EH (cell line): ENCODE measurements around the gene WWC2.
"Not testable (repeated sequence)": the region's sequence is repeated elsewhere in the genome, so short reads cannot be mapped to it uniquely, and the experiment has no call there.

ENCODE experiments used
- DNase-seq: peaks from one replicate; pipeline ENCODE4 v3.0.0-alpha.2; 2015; ENCODE audit warnings: low read depth

Gene WWC2

DNA sequence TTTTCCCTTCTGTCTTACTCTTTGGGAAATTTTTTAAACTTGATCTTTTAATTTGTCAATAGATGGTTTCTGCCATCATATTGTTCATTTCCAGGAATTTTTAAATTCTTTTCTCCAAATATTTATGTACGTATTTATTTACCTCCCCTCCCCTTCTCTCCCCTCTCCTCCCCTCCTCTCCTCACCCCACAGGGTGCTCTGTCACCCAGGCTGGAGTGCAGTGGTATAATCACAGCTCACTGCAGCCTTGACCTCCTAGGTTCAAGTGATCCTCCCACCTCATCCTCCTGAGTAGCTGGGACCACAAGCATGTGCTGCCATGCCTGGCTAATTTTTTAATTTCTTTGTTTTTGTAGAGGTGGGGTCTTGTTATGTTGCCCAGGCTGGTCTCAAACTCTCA is 73.8 kb downstream of the WWC2 start:
- DNase-seq, result no peak

DNA sequence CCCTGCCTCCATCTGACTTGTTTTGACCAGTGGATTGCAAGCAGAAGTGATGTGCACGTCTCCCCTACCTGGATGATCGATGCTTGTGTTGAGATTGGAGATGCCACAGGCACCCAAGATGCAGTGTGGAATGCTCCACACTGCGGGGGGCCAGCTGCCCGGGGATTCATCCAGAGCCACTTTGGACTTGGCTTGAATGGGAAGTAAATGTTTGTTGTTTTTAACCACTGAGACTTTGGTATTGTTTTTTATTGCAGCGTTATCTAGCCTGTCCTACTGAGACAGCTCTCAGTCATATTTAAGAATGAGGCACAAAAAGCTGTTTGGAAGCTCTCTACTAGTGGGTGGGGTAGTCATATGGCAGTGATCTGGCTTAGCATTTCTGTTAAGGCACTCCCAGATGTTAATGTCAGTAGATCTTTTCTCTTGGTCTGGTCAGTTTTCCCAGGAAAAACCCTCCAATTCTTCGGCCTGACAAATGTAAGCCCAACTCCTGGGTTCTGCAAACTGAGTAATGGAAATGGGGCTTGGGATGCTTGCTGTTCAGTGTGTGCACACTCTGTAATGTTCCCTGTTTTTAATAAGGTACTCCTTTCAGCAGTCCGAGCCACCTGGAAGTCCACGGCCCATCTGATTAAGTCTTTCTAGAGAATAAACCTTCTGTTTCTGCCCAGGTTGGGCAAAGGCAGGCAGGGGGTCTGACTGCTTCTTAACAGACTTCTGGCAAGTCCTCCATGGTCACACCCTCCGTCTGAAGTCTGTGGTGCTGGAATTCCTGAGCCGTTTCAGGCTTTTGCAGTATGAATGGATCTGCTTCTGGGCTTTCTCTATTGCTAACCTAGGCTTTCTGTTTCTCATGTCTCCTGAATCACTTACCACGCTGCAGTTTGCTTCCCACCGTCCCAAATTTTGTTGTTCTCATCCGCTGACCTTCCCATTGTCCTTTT is 74.8 kb downstream of the WWC2 start:
- peak; percentile 60 for DNase-seq

DNA sequence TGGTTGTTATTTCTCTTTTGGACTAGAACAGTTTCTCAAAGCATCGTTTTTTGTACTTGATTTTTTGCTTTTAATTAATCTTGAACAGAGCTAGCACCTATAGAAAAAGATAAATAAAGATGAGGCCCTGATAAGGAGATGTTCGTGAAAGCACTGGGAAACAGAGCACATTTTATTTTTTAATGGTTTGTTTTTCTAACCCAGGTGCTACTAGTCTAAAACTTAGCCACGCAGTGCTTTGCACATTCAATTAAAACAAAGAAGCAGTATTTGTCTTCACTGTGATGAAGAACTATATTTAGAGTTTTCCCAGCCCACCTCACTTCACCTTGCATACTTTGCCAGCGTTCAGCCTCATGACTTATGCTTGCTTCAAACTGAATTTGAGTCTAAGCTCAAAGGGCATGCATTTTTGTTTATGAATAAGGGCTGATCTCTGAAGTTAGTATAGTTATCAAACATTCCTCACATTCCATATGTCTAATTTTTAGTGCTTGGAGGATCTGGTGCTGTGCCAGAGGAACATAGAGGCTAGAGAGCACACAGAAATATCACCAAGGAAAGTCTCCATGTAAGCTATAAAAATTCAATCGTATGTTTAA is 76.7 kb downstream of the WWC2 start:
- peak; percentile 85 for DNase-seq

DNA sequence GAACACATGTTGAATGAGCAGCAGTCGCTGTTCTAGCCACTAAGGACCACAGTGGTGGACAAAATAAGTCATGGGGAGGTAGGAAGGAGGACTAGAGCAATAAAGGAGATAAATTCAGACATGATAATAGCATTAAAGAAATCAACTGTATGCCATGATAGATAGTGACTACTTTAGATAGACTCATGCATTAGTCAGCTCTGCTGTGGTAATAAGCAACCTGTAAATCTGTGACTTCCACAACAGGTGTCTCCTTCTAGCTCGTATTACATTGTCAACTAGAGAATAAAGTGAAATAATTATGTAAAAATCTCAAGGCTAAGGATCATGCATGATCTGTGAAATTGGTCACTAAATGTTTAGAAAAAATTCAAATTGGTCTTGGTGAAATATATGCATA is 77.9 kb downstream of the WWC2 start:
- DNase-seq, result no peak

DNA sequence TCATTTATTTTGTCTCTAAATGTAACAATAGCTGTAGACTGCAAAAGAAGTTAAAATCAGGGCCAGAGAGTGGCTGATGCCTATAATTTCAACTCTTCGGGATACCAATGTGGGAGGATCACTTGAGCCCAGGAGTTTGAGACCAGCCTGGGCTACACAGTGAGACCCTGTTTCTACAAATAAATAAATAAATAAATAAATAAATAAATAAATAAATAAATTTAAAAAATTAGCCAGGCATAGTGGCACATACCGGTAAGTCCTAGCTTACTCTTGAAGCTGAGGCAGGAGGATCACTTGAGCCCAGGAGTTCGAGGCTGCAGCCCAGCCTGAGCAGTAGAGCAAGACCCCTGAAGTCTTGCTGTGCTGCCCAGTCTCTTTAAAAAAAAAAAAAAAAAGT is 79.1 kb downstream of the WWC2 start:
- no peak for DNase-seq

DNA sequence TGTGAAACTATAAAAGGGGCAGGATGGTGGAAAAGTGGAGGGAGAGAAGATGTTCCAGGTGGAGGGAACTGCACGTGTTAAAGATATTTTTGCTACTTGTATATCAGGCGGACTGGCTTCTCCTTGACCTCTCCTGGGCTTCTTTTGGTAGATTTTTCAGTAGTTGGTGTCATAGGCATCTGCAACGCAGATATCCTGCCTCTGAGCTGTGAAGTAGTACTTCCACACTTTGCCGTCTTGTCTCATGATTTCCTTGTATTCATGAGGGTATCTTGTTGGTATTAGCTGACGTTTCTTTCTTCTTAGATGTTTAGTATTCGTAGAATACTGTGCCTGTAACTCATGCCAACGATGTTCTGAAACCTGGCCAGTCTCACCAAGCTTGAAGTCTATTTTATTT is 81.0 kb downstream of the WWC2 start:
- DNase-seq, result no peak

DNA sequence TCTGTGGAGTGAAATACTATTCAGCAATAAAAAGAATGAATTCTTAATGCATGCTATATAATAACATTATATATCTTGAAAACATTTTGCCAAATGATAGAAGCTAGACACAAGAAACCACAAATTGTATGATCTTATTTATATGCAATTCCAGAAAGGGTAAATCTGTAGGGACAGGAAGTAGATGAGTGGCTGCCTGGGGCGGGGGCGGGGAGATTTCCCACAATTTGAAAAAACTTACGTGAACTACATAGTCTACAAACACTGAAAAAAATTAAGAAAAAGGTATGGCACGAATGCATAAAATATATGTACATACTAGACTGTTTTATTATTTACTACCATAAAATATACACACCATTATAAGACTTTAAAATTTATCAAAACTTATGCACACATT is 81.6 kb downstream of the WWC2 start:
- no peak for DNase-seq

DNA sequence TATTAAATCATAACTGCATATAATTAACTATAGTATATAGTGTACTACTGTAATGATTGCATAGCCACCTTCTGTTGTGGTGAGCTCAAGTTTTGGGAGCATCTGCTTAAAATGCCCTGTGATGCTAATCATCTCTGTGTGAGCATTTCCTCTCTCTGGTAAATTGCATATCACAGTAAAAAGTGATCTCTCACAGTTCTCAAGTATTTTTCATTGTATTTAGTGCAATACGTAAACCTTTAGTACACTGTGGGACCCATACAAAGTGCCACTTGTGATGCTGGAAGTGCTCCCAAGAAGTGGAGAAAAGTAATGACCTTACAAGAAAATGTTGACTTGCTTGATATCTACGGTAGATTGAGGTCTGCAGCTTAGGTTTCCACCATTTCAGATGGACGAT is 82.0 kb downstream of the WWC2 start:
- no peak for DNase-seq

DNA sequence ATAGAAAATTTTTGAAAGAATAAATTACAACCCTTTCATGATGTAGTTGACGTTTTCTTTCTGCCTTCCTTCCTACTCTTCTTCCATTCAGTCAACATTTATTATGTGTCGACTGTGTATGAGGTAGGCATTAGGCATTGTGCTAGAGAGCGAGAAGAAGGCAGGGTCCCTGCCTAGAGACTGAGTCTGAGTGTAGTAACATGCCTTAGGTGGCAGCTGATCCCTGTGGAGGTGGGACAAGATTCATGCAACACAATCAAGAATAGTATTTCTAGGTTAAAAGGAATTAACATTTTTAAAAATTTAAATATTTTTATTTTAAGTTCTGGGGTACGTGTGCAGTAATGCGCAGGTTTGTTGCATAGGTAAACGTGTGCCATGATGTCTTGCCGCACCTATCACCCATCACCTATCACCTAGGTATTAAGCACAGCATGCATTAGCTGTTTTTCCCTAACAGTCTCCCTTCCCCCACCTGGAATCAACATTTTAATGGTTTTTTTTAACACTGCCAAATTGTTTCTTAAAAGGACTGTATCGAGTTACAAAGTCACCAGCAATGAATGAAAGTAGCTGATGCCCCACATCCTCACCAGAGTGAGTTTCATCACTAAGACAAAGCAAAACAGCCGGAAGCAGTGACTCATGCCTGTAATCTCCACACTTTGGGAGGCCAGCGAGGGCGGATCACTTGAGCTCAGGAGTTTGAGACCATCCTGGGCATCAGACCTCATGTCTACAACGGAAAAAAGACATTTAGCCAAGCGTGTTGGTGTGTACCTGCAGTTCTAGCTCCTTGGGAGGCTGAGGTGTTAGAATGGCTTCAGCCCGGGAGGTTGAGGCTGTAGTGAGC is 84.0 kb downstream of the WWC2 start:
- DNase-seq, result peak; percentile 91

DNA sequence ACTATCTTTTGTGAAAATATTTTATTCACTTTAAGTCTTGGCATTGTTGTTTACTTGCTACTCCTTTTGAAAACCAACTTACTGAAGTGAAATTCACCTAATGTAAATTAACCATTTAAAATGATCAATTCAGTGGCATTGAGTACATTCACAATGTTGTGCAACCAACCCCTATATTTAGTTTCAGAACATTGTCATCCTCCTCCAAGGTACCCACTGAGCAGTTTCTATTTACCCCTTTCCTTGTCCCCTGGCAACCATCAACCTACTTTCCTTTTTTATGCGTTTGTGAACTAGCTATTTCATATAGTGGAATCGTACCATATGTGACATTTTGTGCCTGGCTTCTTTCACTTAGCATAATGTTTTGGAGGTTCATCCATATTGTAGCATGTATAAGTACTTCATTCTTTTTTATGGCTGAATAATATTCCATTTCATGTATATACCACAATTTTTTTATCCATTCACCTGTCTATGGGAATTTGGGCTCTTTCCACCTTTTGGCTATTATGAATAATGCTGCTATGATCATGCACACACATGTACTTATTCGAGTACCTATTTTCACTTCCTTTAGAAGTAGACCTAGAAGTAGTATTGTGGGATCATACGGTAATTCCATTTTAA is 85.0 kb downstream of the WWC2 start:
- no peak for DNase-seq

DNA sequence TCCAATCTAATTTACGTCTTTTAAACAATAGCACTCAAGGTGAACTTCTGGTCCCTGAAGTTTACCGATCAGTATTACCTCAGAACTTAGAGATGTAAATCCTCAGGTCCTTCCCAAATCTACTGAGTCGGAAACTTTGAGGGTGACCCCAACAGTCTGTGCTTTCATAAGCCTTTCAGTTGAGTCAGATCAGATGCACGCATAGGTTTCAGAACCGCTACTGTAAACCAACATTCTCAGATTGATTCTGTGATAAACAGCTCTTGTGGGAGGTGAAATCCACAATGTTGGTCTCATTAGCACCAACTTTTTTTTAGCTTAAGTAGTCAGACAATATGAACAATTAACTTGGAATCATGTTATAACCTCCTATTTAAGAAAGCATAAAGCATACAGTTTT is 86.0 kb downstream of the WWC2 start:
- DNase-seq, result no peak

DNA sequence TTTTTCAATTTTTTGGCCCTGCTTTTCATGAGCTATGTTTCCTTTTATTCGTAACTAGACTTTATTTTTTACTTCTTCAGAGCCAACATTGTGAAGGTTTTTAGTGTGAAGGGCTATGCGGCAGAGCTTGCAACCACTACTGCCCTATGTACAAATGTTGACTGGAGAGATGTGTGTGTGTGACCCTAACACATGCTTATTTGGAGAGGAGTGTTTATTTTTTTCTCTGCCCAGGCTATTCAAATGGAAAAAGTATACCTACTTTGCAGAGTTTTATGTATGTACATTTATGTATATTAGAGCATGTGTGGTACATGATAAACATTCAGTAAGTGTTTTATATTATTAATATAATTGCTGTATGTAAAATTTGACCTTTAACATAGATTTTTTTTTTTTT is 86.5 kb downstream of the WWC2 start:
- no peak for DNase-seq

DNA sequence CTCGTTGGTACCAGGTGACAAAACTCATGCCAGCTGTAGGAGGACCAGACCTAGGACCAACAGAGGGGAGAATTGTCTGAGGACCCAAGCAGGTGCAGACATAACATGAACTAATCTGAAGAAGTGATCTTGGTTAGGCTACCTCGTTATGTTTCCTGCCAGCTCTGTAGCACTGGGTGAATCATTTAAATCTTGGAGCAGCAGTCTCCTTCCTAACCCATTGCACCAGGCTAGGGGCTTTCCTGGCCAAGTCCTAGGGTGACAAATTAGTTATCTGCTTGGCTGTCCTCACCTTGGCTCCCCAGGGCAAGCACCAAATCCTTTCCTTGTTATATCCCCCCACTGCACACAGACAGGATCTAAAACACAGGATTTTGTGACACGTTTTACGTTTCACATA is 87.8 kb downstream of the WWC2 start:
- DNase-seq, result no peak

DNA sequence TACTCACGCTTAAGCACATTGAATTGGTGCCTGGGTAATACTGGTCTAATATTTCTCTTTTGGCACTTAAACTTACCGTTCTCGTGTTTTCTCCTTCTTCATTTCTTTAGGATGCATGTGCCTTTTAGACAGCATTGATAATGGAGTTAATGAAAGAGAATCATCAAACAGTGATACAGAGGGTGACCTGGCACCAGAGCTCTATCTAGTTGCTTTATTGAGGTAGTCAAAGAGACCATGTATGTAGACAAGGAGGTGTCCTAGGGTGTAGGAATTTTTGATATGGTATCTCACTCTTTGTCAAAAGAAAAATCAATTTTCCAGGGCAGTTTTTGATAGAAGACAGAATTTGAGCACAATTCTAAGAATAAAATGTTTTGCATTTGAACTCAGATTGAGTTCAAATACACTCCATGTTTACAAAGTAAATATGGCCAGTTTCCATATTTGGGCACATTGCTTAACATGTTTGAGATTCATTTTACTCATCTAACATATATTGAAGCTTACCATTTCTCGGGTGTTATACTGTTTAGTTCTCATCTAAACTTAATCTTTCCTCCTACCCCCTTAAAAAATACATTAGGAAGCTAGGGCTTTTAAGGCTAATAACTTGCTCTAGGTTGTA is 92.0 kb downstream of the WWC2 start:
- no peak for DNase-seq

DNA sequence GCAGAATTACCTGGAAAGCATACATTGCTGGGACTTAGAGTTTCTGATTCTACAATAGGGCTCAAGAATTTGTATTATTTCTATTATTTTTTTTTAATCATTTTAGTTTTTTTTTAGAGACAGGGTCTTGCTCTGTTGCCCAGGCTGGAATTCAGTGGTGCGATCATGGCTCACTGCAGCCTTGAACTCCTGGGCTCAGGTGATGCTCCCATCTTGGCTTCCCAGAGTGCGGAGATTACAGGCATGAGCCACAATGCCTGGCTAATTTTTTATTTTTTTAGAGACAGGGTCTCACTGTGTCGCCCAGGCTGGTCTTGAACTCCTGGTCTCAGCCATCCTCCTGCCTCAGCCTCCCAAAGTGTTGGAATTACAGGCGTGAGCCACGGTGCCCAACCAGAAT is 92.6 kb downstream of the WWC2 start:
- no peak for DNase-seq

DNA sequence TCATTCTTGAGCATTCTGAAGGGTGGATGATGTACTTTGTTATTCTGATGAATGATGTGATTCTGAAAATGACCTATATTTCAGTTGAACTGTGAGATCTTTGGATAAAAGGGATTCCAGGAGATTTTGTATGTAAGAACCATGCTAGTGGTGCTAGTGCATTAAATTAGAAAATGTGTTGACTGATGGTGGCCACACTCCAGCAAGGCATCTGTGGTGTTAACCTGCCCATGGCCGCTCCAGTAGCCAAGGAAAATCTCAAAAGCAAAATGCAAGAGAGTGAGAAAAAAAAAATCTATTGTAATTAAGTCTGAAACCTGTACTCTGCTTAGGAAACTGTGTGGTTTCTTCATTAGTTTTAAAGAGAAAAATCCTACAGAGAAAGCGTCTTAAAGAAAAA is 93.5 kb downstream of the WWC2 start:
- DNase-seq, result no peak

DNA sequence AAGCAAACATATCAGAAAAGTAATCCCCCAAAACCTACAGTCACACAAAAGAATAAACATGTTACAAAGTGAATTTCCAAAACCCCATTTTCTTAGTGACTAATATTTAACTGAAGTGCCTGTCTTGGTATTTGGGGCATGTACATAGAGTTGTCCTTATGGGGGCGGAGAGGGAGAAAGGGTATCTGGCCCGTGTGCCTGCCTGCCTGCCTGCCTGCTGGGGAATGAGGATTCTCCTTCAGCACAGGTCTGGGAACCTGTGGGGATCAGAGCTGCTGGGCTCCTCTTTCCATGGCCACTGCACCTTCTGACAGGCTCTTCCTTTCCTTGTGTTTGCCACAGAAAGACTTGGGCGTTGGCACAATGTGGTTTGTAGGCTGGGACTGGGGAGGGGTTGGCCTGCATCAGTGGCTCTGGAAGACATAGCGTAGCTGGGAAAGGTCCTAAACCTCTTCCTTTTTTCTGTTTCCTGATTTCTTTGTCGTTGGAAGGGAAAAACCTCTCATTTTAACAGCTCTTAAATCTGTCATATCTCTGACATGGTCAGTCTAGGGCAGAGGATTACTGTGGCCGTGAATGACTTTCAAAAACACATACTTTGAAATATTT is 94.8 kb downstream of the WWC2 start:
- DNase-seq, result not testable (repeated sequence)

DNA sequence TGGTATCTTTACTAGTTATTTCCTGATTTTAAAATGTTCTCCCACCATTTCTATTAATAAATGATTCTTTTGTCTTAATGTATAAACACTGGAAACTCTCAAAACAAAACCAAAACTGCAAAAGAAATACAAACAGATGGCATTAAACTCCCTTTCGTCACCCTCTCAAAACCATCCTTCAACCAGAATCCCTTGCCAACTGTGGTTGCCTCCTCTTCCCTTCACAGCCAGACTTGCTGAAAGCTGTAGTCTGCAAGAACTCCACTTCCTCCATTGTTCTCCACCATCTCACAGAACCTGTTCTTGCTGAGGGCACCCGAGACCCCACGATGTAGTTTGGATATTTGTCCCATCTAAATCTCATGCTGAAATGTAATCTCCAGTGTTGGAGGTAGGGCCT is 96.5 kb downstream of the WWC2 start:
- no peak for DNase-seq

DNA sequence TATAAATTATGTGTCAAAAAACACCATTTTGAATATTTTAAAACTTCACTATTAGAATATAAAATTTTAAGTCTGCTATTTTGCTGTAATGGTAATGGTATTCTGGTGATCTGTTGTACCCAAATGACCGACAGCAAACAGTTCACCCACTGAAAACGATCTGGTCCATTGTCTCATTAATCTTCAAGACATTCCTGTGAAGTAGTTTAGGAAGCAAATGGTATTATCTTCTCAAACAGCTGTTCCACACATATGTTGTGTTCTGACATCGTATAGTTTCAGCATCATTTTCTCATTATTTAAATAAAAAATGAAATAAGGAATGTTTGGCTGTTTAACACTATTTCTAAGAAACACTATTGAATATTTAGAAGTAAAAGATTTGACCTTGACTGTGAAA is 98.1 kb downstream of the WWC2 start:
- DNase-seq, result no peak

DNA sequence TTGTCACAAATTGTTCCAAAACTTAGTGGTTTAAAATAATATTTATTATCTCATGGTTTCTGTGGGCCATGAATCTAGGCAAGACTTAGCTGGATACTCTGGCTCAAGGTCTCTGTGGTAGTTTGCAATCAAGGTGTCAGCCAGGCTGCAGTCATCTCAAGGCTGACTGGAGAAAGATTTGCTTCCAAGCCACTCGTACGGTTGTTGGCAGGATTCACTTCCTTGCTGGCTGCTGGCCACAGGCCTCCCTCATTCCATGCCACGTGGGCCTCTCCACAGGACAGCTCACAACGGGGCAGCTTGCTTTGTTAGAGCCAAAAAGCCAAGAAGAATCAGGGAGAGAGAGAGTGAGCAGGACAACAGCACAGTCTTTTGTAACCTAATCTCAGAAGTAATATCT is 101.4 kb downstream of the WWC2 start:
- DNase-seq, result peak; percentile 90

DNA sequence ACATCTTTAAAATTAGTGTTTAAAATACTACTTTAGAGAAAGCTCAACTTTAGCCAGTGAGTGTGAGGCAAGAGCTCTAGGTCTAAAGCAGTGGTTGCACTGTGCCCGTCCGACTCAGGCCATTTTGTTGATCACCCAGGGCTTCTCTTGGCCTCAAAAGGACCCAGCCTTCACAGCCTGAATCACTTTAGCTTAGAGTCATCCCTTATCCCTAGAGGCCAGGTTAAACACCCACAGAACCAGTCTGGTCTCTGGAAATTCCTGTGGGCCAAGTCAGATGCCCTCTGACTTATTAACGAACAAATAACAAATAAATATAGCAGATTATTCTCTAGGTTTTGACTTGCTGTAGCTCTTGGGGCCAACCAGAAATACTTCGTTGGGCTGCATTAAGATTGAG is 102.3 kb downstream of the WWC2 start:
- DNase-seq, result peak; percentile 76
